Gastroesophageal sphincter (tissue), 4 donors: Measurements from ENCODE around the gene HLA-DQB2. TPM values are rescaled to one million over a fixed set of nuclear protein-coding genes. Genes with fewer than 3 reads are reported as not detected.

Experiments
- ATAC-seq: fragments of 150-250 bp; one replicate; pipeline ENCODE4 v1.9.1; 2016; ENCODE audit warnings: mild to moderate bottlenecking, moderate library complexity
- H3K27ac ChIP-seq, 4 donors: fragments of 200-600 bp; sonication (generic) in 3 of 4; 1 replicate in 3 of 4; 2 replicates in 1 of 4; pipeline ENCODE4 v1.5.1; 2016 to 2019
- H3K27me3 ChIP-seq: fragments of 200-600 bp; sonication (generic); one replicate; pipeline ENCODE4 v1.5.1; 2019
- H3K36me3 ChIP-seq, 2 donors: fragments of 200-600 bp; sonication (generic); one replicate each; pipeline ENCODE4 v1.5.1; 2019; ENCODE audit warnings: control low read depth in 1 of 2
- H3K4me1 ChIP-seq, 3 donors: fragments of 200-600 bp; sonication (generic); 1 replicate in 2 of 3; 2 replicates in 1 of 3; pipeline ENCODE4 v1.5.1; 2016 to 2019; ENCODE audit warnings: control low read depth in 2 of 3
- H3K4me3 ChIP-seq, 2 donors: fragments of 200-600 bp; sonication (generic); one replicate each; pipeline ENCODE4 v1.5.1; 2019; ENCODE audit warnings: mild to moderate bottlenecking in 1 of 2, moderate library complexity in 1 of 2
- H3K9me3 ChIP-seq, 3 donors: fragments of 200-600 bp; sonication (generic); one replicate each; pipeline ENCODE4 v1.5.1; 2017 to 2019; ENCODE audit warnings: control low read depth in 2 of 3
- EP300 ChIP-seq: sonication (generic); formaldehyde crosslinking; IDR thresholded peaks from one replicate; pipeline ENCODE4 v1.6.1; 2017; ENCODE audit warnings: antibody characterized with exemption, mild to moderate bottlenecking
- POLR2A ChIP-seq, 2 donors: fragments of 450-650 bp; IDR thresholded peaks; one replicate each; pipeline ENCODE4 v1.6.1; 2017; ENCODE audit warnings: antibody characterized with exemption in 2 of 2, mild to moderate bottlenecking in 2 of 2, moderate library complexity in 1 of 2
- POLR2AphosphoS5 ChIP-seq: sonication (generic); formaldehyde crosslinking; IDR thresholded peaks from one replicate; pipeline ENCODE4 v1.6.1; 2017; ENCODE audit warnings: antibody characterized with exemption
- WGBS, 2 donors: methylation state at CpG; one replicate each; pipeline ENCODE4 v1.1.5; 2018; ENCODE audit warnings: low coverage in 1 of 2; 5-methylcytosine and 5-hydroxymethylcytosine counted together
- total RNA-seq, 4 donors: library from RNA; depleted of rRNA; stranded (reverse); fragments of >200 nt; gene quantifications; one replicate each; pipeline ENCODE4 v1.1.0, GENCODE V29; 2016
- TF ChIP-seq, protein P1 (sequence below), 4 experiments: fragments of 200-600 bp in 2 of 4; fragments of 450-650 bp in 2 of 4; sonication (generic) in 1 of 4; IDR thresholded peaks; one replicate each; pipeline ENCODE4 v1.5.1; 2017 to 2019; ENCODE audit warnings: antibody characterized with exemption in 4 of 4, mild to moderate bottlenecking in 2 of 4, moderate library complexity in 2 of 4

HLA-DQB2 gene
- total RNA-seq, 4 donors from 2014 or later = 0.54 to 1.1 TPM; not detected in 2

DNA sequence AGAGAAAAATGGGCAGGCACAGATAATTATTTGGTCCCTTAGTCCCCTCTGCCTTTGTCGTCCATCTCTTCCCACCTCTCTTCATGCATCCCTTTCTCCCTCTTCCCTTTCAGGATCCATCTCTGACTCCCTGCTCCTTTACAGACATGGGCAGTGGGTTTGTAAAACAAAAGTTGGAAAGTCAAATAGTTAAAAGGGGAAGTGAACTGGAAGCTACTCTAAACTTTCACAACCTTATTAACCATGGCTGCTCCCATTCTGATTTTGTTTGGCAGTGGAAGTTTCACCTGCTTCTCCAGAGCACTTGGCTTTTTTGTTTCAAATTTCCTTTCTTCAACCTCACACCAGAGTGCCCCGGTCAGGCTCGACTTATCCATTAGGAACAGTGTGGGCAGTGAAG is 21.0 kb downstream of the HLA-DQB2 start:
- TF ChIP-seq POLR2AphosphoS5 (no peak), POLR2A (IDR thresholded peaks at IDR 0.05) (no peak), EP300 (no peak)
- TF ChIP-seq, protein P1, sequence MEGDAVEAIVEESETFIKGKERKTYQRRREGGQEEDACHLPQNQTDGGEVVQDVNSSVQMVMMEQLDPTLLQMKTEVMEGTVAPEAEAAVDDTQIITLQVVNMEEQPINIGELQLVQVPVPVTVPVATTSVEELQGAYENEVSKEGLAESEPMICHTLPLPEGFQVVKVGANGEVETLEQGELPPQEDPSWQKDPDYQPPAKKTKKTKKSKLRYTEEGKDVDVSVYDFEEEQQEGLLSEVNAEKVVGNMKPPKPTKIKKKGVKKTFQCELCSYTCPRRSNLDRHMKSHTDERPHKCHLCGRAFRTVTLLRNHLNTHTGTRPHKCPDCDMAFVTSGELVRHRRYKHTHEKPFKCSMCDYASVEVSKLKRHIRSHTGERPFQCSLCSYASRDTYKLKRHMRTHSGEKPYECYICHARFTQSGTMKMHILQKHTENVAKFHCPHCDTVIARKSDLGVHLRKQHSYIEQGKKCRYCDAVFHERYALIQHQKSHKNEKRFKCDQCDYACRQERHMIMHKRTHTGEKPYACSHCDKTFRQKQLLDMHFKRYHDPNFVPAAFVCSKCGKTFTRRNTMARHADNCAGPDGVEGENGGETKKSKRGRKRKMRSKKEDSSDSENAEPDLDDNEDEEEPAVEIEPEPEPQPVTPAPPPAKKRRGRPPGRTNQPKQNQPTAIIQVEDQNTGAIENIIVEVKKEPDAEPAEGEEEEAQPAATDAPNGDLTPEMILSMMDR (IDR thresholded peaks at IDR 0.05) = no peak
- WGBS, 2 donors = 73 to 83% methylated on average over 3 of the region's 3 CpGs
- Histone ChIP-seq H3K36me3 (no peaks in the 10 kb centered on the region), H3K27ac (no peak overlapping the region), H3K9me3 (no peaks in the 10 kb centered on the region), H3K4me1 (no peaks in the 10 kb centered on the region), H3K27me3 (peaks cover 41% of the 10 kb centered on the region), H3K4me3 (no peak overlapping the region)
- ATAC-seq = no peak

DNA sequence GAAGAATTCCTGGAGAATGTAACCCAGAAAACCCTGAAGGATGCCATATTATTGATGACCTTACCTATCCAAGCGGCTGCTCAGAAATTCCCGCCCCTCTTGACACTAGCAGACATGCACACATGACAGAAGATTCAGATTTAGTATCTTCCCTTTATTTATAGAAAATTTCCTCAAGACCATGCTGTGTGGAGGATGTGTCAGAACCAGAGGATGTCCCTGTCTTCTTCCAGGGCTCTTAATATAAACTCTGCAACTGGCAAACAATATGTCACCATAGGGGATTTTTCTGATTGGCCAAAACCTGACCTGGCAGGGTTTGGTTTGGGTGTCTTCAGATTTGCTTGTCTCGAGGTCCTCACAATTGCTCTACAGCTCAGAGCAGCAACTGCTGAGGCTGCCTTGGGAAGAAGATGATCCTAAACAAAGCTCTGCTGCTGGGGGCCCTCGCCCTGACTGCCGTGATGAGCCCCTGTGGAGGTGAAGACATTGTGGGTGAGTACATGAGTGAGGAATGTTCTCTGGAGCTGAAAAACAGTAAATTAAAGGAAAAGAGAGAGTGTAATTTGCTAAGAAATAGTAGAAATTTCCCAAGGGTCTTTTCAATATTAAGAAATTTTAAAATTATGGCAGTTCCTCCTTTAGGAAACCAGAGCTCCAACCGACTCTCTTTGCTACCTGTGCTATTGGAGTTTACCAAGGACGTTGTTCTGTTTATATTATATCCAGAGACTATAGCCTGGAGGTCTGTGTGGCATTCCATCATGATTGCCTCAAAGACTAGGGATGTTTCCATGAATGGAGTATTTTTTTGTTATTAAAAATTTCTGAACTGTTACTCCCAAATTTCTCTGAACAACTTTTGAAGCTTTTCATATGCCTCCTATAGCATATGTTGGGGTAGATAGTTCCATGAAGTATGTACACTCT is 22.0 kb downstream of the HLA-DQB2 start, which contains the start of gene HLA-DQA2:
Gene HLA-DQA2 (plus strand): TSS at position 361 of the 930 bp plus-strand sequence. CDS start 53 bp downstream, at position 414.
- no peaks in the 10 kb centered on the region for H3K9me3 ChIP-seq
- no peak within 1 kb of the TSS for H3K27ac ChIP-seq
- H3K27me3 ChIP-seq = peaks cover 35% of the 10 kb centered on the region
- no peak for TF ChIP-seq POLR2A (IDR thresholded peaks at IDR 0.05)
- TF ChIP-seq EP300 = no peak
- no peak for TF ChIP-seq POLR2AphosphoS5
- TF ChIP-seq, protein P1 (IDR thresholded peaks at IDR 0.05) = no peak
- H3K4me3 ChIP-seq = no peak within 1 kb of the TSS
- no peaks in the 10 kb centered on the region for H3K36me3 ChIP-seq
- 54 to 63% methylated on average over 4 to 7 of the region's 7 CpGs for WGBS, 2 donors
- no peaks in the 10 kb centered on the region for H3K4me1 ChIP-seq
- ATAC-seq = no peak

DNA sequence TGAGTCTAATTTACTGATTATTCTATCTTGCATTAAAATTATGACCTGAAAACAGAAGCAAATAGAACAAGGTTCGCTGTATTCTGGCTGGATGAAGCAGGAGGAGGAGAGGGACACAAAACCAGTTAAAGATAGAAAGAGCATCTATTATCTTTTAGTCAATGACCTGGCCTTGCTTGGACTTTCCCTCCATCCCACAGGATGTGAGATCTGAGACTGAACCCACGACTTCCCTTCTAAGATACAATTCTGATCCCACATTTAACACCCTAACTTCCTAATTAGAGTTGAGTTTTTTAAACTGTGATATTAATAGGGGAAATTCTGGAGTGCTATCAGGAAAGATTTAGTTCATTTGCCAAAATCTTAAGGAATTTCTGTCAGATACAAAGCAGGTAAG is 25.2 kb downstream of the HLA-DQB2 start:
- TF ChIP-seq POLR2AphosphoS5 (no peak), POLR2A (IDR thresholded peaks at IDR 0.05) (no peak), EP300 (no peak)
- TF ChIP-seq, protein P1 (IDR thresholded peaks at IDR 0.05) = no peak
- Histone ChIP-seq H3K4me3 (no peak overlapping the region), H3K4me1 (no peaks in the 10 kb centered on the region), H3K27ac (no peak overlapping the region), H3K27me3 (peaks cover 30% of the 10 kb centered on the region), H3K9me3 (no peaks in the 10 kb centered on the region), H3K36me3 (no peaks in the 10 kb centered on the region)
- WGBS, 2 donors = 50 to 60% methylated on average over 2 of the region's 2 CpGs
- ATAC-seq = no peak

DNA sequence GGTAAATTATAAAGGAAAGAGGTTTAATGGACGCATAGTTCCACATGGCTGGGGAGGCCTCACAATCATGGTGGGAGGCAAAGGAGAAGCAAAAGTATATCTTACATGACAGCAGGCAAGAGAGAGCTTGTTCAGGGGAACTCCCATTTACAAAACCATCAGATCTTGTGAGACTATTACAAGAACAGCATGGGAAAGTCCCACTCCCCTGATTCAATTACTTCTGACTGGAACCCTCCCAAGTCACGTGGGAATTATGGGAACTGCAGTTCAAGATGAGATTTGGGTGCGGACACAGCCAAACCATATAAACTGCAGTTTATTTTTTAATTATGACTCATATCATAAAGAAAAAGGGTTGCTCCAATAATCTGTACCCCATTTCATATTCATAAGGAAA is 44.5 kb downstream of the HLA-DQB2 start:
- WGBS, 2 donors = 60 to 67% methylated on average over 3 of the region's 3 CpGs
- Histone ChIP-seq H3K27me3 (peaks cover 14% of the 10 kb centered on the region), H3K4me3 (no peak overlapping the region), H3K9me3 (no peaks in the 10 kb centered on the region), H3K27ac (no peak overlapping the region), H3K36me3 (no peaks in the 10 kb centered on the region), H3K4me1 (no peaks in the 10 kb centered on the region)
- ATAC-seq = no peak
- no peak for TF ChIP-seq POLR2A (IDR thresholded peaks at IDR 0.05)
- no peak for TF ChIP-seq POLR2AphosphoS5
- TF ChIP-seq, protein P1 (IDR thresholded peaks at IDR 0.05) = no peak
- no peak for TF ChIP-seq EP300

DNA sequence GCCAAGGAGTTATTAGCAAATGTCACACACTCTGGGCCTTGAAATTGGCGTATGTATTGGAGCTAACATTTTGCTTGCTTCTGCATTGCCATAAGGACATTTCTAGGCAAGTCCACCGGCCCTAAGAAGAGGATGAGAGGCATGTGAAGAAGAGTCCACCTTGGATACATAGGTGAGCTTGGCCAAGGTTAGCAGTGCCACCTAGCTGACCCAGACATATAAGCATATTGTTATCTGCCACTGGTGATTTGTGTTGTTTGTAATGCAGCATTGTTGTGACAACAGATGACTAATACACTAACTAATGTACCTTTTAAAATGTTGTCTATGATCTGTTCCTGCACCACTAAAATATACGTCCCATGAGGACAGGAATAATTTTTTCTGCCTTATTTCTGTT is 46.9 kb downstream of the HLA-DQB2 start:
- ATAC-seq = no peak

More for the DNA sequence above, 46.9 kb downstream of the HLA-DQB2 start:
- H3K27me3 ChIP-seq = peaks cover 14% of the 10 kb centered on the region
- H3K9me3 ChIP-seq = no peaks in the 10 kb centered on the region
- no peak overlapping the region for H3K4me3 ChIP-seq
- TF ChIP-seq POLR2AphosphoS5 = no peak
- no peaks in the 10 kb centered on the region for H3K36me3 ChIP-seq
- 87 to 100% methylated on average over 1 to 3 of the region's 3 CpGs for WGBS, 2 donors
- no peak overlapping the region for H3K27ac ChIP-seq
- no peaks in the 10 kb centered on the region for H3K4me1 ChIP-seq
